Osteocyte (in vitro differentiated cells): ENCODE measurements around the gene SCARB1. TPM values are rescaled to one million over a fixed set of nuclear protein-coding genes. Genes with fewer than 3 reads are reported as not detected.

Source experiments
- DNase-seq: peaks from one replicate; pipeline ENCODE4 v3.0.0; 2021; ENCODE audit warnings: mixed read lengths; ENCODE audit not compliant: unreplicated experiment; ENCODE audit errors: extremely low spot score
- H3K27ac Mint-ChIP-seq: one replicate; pipeline ENCODE4 v1.8.0; 2021; ENCODE audit warnings: mild to moderate bottlenecking, mixed read lengths; ENCODE audit not compliant: unreplicated experiment
- H3K27me3 Mint-ChIP-seq: one replicate; pipeline ENCODE4 v1.8.0; 2021; ENCODE audit warnings: mixed read lengths; ENCODE audit not compliant: unreplicated experiment
- H3K36me3 Mint-ChIP-seq: one replicate; pipeline ENCODE4 v1.8.0; 2021; ENCODE audit warnings: mixed read lengths; ENCODE audit not compliant: unreplicated experiment
- H3K4me1 Mint-ChIP-seq: one replicate; pipeline ENCODE4 v1.8.0; 2021; ENCODE audit warnings: mixed read lengths; ENCODE audit not compliant: unreplicated experiment
- H3K4me3 Mint-ChIP-seq: one replicate; pipeline ENCODE4 v1.8.0; 2021; ENCODE audit warnings: mild to moderate bottlenecking, moderate library complexity, mixed read lengths; ENCODE audit not compliant: unreplicated experiment
- H3K9me3 Mint-ChIP-seq: one replicate; pipeline ENCODE4 v1.8.0; 2021; ENCODE audit warnings: mixed read lengths; ENCODE audit not compliant: unreplicated experiment
- total RNA-seq: library from RNA; stranded (reverse); gene quantifications from 2 replicates; pipeline ENCODE4 v1.2.1, GENCODE V29; 2021
- TF ChIP-seq, protein P1 (sequence below): fragments of 200-600 bp; sonication (generic); IDR thresholded peaks from 2 replicates; pipeline ENCODE4 v1.5.0; 2021; ENCODE audit warnings: antibody characterized with exemption, mild to moderate bottlenecking, moderate library complexity

Gene SCARB1
- total RNA-seq, 1 donor from 2014 or later, result 27.1 TPM

DNA sequence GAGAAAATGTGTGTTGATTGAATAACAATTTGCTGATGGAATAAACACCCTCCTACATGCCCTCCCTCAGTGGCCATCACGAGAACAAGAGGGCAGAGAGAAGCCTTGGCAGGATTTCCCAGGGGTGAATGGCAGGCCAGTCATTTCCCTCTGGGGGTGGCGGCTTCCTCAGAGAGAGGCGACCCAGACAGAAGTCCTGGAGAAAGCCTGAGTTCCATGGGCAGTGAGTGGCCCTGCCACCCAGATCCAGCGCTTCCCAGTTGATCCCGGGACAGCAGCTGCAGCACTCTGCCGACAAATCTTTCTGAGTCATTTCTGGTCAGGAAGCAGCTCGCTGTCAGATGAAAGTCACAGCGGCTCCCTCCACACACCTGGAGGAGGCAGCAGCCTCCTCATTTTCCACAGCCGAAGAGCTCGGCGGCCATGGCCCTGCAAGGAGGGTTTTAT is 123.0 kb downstream of the SCARB1 start:
- Mint-ChIP-seq H3K9me3 (no peaks in the 10 kb centered on the region), H3K4me1 (peaks cover 36% of the 10 kb centered on the region), H3K27ac (no peak overlapping the region), H3K4me3 (no peak overlapping the region), H3K27me3 (no peaks in the 10 kb centered on the region), H3K36me3 (no peaks in the 10 kb centered on the region)
- TF ChIP-seq, protein P1, sequence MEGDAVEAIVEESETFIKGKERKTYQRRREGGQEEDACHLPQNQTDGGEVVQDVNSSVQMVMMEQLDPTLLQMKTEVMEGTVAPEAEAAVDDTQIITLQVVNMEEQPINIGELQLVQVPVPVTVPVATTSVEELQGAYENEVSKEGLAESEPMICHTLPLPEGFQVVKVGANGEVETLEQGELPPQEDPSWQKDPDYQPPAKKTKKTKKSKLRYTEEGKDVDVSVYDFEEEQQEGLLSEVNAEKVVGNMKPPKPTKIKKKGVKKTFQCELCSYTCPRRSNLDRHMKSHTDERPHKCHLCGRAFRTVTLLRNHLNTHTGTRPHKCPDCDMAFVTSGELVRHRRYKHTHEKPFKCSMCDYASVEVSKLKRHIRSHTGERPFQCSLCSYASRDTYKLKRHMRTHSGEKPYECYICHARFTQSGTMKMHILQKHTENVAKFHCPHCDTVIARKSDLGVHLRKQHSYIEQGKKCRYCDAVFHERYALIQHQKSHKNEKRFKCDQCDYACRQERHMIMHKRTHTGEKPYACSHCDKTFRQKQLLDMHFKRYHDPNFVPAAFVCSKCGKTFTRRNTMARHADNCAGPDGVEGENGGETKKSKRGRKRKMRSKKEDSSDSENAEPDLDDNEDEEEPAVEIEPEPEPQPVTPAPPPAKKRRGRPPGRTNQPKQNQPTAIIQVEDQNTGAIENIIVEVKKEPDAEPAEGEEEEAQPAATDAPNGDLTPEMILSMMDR, result no peak
- no peak for DNase-seq

DNA sequence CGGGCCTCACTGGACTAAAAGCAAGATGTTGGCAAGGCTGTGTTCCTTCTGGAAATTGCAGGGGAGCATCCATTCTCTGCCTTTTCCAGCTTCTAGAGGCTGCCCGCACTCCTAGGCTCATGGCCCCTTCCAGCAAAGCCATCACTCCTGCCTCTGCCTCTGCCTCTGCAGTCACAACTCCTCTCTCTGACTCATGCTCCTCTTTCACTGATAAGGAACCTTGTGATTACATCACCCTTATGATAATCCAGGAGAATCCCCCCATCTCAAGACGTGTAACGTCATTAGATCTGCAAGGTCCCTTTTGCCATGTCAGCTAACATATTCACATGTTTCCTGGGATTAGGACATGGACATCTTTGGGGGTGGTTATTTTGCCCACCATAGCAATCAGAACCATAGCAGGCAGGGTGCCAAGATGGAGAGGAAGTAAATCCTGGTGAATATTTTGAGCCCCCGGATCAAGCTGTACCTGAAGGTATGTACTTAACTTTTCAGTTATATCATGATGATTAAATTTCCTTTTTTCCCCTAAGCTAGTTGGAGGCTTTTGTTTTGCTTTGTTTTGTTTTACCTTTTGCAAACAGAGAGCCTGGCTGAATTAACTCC is 123.6 kb downstream of the SCARB1 start:
- TF ChIP-seq, protein P1, result no peak
- Mint-ChIP-seq H3K36me3 (no peaks in the 10 kb centered on the region), H3K9me3 (no peaks in the 10 kb centered on the region), H3K4me3 (no peak overlapping the region), H3K27me3 (no peaks in the 10 kb centered on the region), H3K27ac (no peak overlapping the region), H3K4me1 (peaks cover 31% of the 10 kb centered on the region)
- DNase-seq, result no peak

DNA sequence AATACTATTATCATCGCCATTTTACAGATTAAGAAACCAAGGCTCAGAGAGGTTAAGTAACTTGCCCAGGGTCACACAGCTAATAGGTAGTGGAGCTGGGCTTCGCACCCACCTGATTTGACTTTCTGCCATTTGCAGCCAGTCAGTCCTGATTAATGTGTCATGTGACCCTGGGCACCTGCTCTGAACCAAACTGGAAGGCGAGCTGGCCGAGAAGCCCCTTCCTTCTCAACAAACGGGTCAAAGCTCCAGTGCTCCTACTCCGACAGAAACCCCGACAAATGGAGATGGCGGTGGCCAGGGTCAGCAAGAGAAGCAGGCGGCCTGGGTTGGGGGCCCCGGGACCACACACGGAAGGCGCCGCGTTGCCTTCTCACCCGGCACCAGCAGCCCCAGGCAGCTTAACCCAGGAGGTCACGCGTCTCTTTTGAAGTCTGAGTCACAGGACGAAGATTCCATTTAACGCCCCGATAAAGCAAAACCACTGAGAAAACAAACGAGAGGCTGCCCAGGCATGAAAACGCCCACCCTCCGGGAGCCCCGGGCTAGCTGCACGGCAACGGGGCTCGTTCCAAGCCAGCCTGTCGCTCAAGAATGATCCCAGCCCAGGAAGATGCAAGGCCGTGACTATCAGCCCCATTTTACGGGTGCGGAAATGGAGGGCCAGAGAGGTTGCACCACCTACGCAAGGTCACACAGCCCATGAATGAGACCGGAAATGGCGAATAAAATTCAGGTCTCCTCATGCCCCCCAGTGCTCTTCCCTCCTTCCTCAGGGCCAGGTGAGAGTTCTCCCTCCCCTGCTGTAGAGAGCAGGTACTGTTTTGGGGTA is 124.8 kb downstream of the SCARB1 start:
- no peak for DNase-seq

DNA sequence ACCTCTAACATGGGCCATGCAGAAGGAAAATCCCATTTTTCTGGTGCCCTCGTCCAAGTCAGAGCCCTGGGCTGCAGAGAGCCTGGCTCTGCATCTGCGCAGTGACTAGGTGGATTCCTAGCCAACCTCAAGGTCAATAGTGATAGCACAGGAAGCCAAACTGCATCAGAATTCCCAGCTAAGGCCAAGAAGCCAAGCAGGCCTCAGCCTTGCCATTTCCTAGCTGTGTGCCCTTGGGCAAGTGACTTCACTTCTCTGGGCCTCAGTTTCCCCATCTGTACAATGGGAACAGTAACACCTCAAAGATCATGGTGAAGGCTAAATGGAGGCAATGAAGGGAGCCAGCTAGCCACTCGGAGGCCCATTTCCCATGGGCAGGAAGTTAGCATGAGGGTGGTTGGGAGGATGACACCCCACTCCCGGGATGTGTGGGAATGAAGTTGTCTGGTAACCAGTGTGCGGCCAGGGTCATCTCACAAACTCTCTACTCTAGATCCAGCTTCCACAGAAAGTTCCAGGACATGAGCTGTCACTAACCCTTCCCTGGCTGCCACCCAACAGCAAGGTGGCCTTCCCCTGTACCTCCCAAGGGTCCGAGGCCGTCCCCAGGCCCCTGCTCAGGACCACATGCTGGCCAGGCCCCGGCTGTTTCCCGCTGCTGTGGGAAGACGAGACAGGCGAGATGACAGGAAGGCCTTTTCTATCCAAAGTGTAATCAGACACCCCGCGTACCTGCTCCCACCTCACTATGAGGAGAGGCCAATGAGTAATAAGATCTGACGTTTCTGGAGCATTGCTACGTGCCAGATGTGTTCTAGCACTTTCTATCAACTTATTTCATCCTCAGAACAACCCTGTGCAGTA is 125.7 kb downstream of the SCARB1 start:
- Mint-ChIP-seq H3K4me1 (peaks cover 38% of the 10 kb centered on the region), H3K27me3 (no peaks in the 10 kb centered on the region)

More for the DNA sequence above, 124.8 kb downstream of the SCARB1 start:
- TF ChIP-seq, protein P1, result no peak
- Mint-ChIP-seq H3K9me3 (no peaks in the 10 kb centered on the region), H3K4me1 (peaks cover 37% of the 10 kb centered on the region), H3K36me3 (no peaks in the 10 kb centered on the region), H3K4me3 (no peak overlapping the region), H3K27ac (no peak overlapping the region), H3K27me3 (no peaks in the 10 kb centered on the region)

More for the DNA sequence above, 125.7 kb downstream of the SCARB1 start:
- no peak for DNase-seq
- no peak overlapping the region for H3K27ac Mint-ChIP-seq
- no peaks in the 10 kb centered on the region for H3K36me3 Mint-ChIP-seq
- H3K4me3 Mint-ChIP-seq, result no peak overlapping the region
- TF ChIP-seq, protein P1, result no peak
- H3K9me3 Mint-ChIP-seq, result no peaks in the 10 kb centered on the region
